Endometrial microvascular endothelial cells (primary cell): ENCODE measurements around the gene C19orf47. TPM values are rescaled to one million over a fixed set of nuclear protein-coding genes. Genes with fewer than 3 reads are reported as not detected.

ENCODE experiments used
- in situ Hi-C: cut with HindIII; loops from 2 replicates; pipeline ENCODE4 v1.10.0; 2017; ENCODE audit warnings: low sequenced_read_pairs, low pct_unique_long_range_greater_than_20kb; ENCODE audit errors: inconsistent ontology term
- total RNA-seq: library from RNA; depleted of rRNA; stranded (reverse); fragments of >200 nt; gene quantifications from one replicate; pipeline ENCODE4 v1.2.3, GENCODE V29; 2015; ENCODE audit errors: inconsistent ontology term

C19orf47 gene
- total RNA-seq, 1 donor from 2014 or later: 14.3 TPM

DNA sequence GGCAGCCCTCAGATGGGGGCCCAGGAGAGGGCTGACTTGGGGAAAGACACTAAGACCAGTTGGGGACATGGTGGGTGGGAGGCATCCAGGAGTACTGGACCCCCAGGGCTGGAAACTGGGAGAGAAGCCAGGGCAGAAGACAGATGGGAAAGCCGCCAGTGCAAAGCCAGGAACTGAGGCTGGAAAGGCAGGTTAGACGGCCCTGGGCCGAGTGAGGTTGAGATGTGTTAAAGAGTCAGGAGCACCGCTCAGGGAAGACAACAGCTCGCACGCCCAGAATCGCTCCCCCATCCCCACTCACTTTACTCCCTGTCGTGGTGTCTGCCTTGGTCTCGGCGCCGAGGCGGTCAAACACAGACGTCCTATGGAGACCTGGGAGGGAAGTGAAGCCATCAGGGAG lies 24.5 kb downstream of the C19orf47 start:
- in situ Hi-C loops: no loop called here

DNA sequence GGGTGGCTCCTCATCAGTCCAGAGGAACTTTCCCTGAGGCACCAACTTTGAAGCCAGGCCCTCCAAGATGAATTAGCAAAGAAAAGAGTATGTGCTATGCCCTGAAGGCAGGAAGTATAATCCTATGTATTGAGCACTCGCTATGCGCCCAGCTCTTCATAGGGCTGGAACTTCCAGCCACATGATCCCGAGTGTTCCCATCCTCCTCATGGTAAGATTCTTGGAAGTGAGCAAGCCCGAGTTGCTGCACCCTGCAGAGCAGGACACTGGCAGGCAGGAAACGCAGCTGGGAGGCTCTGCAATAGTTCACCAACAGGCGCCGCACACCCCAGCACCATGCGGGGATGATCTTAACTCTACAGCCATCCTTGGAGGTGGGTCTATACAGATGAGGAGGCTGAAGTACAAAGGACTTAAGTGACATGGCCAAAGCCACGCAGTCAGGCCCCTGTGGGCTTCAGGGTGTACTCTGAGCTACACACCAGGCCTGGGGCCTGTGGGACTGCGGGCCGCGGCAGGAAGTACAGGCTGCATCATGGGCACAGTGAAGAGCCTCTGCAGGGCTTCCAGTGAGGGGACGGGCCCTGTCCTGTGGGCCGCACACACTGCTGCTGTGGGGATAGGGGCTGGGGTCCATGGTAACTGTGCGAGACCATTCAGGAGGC lies 25.1 kb downstream of the C19orf47 start:
- in situ Hi-C loops: no loop called here

DNA sequence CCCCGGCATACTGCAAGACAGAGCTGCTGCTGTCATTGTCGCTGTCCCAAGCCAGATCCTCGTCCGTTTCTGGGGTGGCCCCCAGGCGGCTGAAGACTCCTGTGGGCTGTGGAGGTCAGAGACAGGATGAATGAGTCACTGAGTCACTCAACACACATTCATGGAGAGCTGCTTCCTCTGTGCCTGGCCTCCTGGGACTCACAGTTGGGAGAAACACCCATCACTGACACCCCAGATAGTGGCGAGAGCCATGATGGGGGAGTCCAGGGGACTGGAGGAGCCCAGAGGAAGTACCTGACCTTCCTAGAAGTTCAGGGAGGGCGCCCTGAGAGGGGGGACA lies 26.0 kb downstream of the C19orf47 start:
- in situ Hi-C loops: no loop called here

DNA sequence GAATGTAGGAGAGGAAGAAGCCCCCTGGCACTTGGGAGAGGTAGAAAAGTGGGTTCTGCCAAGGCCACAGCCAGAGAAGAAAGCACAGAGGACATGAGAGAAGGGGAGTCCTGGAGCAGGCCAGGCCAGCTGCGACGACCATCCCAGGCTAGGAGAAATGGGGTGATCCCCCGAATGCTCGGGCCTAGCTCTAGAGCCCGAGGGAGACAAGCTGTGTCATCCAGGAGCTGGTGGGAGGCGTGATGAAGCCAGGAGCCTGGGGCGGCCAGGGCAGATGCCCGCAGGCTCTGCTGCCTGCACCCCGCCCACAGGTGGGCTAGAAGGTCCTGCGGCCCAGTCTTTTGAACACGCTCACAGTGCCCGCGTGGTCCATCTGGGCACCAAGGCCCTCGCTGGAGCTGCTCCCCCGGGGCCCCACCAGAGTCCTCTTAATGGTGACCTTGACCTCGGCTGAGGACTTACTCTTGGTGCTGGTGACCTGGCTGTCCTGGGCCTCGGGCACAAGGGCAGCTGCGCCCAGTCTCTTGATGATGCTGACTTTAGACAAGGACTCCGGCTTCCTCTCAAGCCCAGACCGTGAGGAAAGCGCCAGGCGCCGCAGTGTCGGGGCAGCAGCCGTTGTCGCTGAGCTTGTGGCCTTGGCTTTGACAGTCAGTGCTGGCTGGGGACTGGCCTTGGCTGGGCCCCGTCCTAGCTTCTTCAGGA lies 26.5 kb downstream of the C19orf47 start:
- in situ Hi-C loops: no loop called here

DNA sequence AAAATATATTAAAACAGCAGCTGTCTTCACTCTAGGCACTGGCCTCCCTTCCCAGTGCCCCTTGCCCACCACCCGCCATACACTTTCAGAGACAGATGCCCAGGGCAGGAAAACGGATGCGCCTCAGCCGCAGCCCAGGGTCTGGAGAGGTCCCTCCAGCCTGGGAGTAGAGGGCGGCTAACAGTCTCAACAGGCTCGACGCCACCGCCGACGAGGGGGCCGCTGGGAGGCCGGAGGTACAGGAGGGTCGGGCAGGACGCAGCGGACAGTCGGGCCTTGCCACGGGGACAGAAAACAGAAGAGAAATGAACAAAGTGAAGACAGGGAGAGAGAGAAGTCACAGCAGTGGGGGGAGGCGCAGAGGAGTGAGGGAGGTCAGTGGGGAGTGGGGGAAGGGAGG lies 27.1 kb downstream of the C19orf47 start:
- in situ Hi-C loops: no loop called here

DNA sequence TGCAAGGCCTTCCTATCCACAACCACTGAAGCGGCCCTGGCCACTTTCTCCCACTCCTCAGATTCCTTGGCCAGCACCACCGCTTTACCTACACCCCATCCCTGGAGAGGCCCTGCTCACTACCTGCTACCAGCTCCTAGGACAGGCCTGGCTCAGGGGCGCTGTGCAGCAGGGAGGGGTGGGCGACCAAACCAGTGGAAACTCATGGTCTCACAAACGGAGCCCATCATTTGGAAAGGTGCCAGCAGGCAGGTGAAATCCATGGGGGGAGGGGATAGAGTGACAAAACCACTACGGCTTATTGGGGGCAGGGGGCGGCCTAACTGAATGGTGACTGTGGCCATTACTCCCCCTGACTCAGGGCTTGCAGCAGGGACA lies 27.6 kb downstream of the C19orf47 start:
- in situ Hi-C loops: no loop called here

DNA sequence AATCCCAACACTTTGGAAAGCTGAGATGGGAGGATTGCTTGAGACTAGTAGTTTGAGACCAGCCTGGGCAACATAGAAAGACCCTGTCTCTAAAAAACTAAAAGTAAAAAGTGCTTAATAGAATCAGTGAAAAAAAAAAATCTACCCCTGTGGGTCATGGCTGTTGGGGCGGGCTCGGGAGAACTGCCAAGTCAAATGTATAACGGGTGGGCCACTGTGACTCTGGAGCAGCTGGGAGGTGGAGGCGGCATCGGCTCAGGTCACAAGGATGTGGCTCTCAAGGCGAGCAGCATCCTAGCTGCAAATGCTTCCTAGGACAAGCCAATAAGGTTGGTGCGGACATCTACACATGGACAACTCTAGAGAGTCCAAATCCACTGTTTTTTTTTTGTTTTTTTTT lies 30.9 kb downstream of the C19orf47 start:
- in situ Hi-C loops: no loop called here

DNA sequence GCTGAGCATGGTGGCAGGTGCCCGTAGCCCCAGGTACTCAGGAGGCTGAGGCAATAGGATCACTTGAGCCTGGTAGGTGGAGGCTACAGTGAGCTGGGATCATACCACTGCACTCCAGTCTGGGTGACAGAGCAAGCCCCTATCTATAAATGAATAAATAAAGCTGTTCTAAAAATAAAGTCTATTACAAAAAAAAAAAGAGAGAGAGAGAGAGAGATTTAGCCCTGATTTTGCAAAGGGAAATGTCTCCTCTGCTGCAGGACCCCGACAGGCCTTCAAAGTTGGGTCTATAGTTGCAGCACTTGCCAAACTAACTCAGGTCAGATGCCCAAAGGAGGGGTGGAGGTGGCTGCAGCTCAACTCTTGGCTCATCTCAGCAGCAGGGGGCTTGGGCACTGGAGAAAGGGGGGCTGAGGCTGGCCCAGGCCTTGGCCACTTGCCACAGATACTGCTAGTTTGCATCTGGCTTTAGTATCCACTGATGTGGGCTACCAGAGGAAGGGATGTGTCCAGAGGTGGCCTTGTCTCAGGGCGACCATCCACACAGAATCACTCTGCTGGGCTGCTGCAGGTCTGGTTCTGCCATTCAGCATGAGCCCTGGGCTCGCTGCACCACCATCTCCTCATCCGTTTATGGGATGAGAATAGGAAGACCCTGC lies 32.3 kb downstream of the C19orf47 start:
- in situ Hi-C loops: no loop called here

DNA sequence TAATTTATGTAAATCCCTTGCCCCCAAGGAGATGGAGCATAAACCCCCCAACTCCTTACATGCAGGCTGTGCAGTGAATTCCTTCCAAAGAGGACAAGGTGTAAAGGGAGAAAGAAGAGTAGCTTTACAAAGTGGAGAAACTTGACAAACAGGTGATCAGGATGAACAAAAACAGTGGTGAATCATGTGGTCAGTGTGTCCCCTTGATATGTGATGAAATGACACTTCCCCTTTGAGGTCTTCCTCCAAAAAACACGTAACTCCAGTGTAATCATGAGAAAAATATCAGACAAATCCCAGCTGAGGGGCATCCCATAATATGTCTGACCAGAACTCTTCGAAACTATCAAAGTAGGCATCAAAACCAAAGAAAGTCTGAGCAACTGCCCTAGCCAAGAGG lies 33.5 kb downstream of the C19orf47 start:
- in situ Hi-C loops: no loop called here

DNA sequence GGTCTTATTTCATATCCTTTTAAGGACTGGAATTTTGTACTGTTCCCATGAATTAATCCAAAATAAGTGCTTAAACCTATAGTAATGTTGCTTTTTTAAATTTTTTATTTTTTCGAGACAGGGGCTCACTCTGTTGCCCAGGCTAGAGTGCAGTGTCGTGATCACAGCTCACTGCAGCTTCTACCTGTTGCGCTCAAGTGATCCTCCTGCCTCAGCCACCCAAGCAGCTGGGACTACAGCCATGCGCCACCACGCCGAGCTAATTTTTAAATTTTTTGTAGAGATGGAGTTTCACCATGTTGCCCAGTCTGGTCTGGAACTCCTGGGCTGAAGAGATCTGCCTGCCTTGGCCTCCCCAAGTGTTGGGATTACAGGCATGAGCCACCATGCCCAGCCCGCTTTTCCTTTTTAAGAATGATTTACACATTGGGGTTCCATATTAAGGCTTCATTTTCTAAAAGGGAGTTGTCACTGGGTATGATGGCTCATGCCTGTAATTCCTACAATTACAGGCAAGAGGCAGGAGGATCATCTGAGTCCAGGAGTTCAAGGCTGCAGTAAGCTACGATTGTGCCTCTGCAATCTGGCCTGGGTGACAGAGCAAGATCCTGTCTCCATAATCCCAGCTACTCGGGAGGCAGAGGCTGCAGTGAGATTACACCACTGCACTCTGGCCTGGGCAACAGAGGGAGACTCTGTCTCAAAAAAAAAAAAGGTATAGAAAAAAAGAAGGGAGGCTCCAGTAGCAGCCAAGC lies 34.8 kb downstream of the C19orf47 start:
- in situ Hi-C loops: no loop called here

DNA sequence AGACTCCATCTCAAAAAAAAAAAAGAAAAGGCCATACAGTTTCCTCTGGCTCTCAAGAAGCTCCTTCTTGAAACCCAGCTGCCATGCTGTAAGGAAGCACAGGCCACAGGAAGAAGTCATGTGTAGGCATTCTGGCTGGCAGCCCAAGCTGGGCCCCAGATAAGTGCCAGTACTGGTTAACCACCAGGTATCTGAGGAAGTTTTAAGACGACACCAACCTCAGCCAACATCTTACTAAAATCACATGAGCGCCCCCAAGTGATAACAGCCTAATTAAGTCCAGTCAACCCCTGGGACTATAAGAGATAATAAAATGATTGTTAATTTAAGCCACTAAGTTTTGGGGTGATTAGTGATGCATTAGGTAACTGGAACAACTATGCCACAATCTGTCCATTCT lies 35.7 kb downstream of the C19orf47 start:
- in situ Hi-C loops: no loop called here

DNA sequence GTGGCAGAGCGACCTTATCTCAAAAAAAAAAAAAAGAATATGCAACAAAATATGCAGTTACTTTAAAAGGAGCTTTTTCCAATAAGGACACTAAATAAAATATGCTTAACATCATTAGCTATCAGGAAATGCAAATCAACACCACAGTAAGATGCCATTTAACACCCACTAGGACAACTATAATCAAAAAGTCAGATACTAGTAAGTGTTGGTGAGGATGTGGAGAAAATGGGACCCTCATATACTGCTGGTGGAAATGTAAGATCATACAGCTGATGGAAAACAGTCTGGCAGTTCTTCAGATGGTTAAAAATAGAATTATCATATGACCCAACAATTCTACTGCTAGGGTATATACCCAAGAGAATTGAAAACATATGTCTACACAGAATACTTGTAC lies 38.5 kb downstream of the C19orf47 start:
- in situ Hi-C loops: no loop called here

DNA sequence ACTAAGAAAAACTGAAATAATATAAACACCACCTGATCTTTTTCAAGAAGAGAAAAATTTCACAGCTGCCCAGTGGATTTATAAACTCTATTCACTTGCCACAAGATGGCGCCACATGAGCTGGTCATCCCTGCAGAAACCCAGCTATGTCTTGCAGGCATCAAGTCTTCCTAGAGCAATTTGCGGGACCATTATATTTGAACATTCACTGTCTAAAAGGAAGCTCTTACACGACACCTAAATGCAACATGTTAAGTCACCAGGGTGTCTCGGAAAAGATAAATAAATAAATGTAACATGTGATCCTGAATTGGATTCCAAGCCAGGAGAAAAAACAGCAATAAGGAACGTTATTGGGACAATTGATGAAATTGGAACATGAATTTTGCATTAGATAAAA lies 42.8 kb downstream of the C19orf47 start:
- in situ Hi-C loops: no loop called here

DNA sequence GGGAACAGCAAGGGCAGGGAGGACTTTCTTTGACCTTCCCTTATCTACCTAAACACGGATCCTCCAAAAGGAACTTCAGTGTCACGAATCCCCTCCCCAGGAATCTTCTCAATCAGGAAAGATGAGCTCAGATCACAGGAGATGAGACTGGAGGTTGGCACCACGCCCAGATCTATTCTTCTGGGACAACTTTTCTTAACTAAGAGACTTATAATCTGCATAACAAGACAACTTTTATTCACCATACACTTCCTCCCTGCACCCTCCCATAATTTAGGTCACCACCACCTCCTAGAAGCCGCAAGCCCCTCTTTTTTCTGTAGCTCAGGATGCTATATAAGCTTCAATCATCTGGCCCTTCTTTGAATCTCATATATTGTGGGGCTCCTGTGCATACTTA lies 43.9 kb downstream of the C19orf47 start:
- in situ Hi-C loops: no loop called here

DNA sequence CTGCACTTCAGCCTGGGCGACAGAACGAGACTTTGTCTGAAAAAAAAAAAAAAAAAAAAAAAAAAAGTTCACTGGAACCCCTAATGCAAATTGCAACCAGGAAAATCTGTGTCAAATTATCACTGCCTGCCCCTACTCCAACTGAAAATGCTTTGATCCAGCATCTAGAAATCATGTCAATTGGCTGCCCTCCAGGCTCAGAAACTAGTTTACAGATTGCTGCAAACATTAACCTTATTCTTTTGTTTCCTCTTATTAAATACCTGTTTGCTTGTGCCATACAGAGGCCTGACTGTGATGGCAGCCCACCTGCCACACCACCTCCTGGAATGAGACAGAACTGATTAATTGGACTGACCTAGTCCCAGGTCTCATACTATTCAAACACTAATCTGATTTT lies 44.4 kb downstream of the C19orf47 start:
- in situ Hi-C loops: no loop called here

DNA sequence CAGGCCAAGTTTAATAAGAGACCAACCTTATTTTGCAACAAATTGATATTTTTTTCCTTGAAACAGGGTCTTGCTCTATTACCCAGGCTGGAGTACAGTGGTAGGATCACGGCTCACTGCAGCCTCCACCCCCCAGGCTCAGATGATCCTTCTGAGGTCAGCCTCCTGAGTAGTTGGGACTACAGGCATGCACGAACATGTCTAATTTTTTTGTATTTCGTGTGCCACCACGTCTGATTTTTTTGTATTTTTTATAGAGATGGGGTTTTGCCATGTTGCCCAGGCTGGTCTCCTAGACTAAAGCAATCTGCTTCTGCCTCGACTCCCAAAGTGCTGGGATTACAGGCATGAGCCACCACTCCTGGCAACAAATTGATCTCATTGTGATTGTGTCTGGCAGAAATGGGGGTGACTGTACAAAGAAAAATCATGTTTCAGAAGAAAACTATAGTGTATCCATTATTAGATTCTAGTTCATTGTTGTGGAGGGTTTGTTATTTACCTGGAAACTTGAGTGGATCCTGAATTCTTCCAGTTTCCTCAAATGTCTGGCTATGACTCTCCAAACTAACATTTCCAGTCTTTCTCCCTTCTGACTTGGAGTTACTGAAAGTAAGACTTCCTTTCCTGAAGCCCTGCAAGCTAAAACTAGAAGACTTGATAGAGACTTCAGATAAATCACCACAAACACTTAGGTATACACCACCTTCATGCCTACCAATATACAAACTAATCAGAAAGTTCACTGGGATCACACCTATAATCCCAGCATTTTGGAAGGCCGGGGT lies 45.8 kb downstream of the C19orf47 start:
- in situ Hi-C loops: no loop called here

DNA sequence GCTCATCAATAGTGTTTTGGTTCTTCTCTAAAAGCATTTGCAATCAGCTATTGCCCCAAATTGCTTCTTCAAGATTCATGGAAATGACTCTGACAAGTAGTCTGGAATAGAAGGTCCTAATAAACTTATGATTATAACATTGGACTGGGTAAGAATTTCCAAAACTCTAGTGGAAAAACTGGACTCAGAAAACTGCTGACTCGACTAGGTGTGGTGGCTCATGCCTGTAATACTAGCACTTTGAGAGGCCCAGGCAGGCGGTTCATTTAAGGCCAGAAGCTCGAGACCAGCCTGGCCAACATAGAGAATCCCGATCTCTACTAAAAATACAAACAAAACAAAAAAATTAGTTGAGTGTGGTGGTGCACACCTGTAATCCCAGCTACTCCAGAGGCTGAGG lies 47.5 kb downstream of the C19orf47 start:
- in situ Hi-C loops: no loop called here

DNA sequence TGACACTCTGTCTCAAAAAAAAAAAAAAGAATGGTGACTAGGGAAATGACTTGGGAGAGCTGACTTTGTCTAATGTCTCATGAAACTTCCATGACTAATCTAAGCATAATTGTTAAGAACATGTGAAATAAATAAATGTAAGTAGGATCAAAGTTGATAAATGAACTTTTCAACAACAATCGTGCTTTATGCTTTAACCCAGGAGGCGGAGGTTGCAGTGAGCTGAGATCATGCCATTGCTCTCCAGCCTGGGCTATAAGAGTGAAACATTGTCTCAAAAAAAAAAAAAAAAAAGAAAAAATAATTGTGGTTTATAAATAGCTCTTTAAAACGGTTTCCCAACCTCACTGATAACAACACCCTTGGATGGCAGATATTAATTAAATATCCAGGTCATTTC lies 50.2 kb downstream of the C19orf47 start:
- in situ Hi-C loops: no loop called here

DNA sequence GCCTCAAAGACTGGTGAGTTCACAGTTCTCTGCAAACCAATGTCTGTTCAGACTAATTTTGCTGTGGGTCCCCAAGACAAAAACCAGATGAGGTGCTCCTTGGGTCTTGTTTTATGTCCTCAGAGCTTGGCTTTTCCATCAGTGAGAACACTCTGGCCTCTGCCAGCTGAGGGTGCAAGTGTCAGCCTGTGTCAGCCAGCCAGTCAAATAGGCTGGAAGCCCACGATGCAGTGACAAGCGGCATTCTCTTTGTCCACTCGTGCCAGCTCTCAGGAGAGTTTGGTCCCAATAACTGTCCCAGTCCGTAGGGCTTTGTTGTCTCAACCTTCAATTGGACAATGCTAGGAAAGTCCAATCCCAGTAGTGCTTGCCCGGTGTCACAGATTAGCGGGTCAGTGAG lies 53.6 kb downstream of the C19orf47 start:
- in situ Hi-C loops: no loop called here
